Stimulated activated CD4-positive, alpha-beta T cell treated with anti-CD3 and anti-CD28 coated beads, TNF-alpha, amount 100 ng/mL, for 24 hours (primary cell): Measurements from ENCODE around the gene METTL16.

ENCODE experiments used
- DNase-seq, 3 experiments: peaks; one replicate each; pipeline ENCODE4 v3.0.0-alpha.2; 2020; ENCODE audit warnings: low read depth in 3 of 3

METTL16 gene

GRCh38 chr17:2415081-2415480, 96.6 kb downstream of the METTL16 start:
- DNase-seq: no peak

GRCh38 chr17:2414446-2415064, 97.1 kb downstream of the METTL16 start:
- DNase-seq: no peak

GRCh38 chr17:2412561-2413021, 99.1 kb downstream of the METTL16 start:
- DNase-seq: no peak

GRCh38 chr17:2410951-2411350, 100.7 kb downstream of the METTL16 start:
- DNase-seq: no peak

- DNase-seq: no peak
These were observed 104.5 kb downstream of the METTL16 start for GRCh38 chr17:2406903-2407790.

GRCh38 chr17:2406271-2406902, 105.3 kb downstream of the METTL16 start:
- no peak for DNase-seq

- no peak for DNase-seq
These were observed 106.3 kb downstream of the METTL16 start for GRCh38 chr17:2405247-2405926.

GRCh38 chr17:2403044-2403443, 108.6 kb downstream of the METTL16 start:
- DNase-seq: no peak

GRCh38 chr17:2402544-2402943, 109.1 kb downstream of the METTL16 start:
- DNase-seq: no peak

GRCh38 chr17:2401426-2402221, 110.1 kb downstream of the METTL16 start:
- DNase-seq: peak; percentile 98 to 99 (median 99)

GRCh38 chr17:2400877-2401425, 110.7 kb downstream of the METTL16 start, which contains the start of gene MNT:
MNT (minus strand) TSS chr17:2401060; CDS start chr17:2400712, 348 bp downstream.
- DNase-seq: peak; percentile 80 to 92 (median 89)

- DNase-seq: peak in 2 of 3 experiments; percentile 31 to 64
These were observed 111.2 kb downstream of the METTL16 start for GRCh38 chr17:2400474-2400866.

- peak; percentile 85 to 94 (median 89) for DNase-seq
These were observed 111.9 kb downstream of the METTL16 start for GRCh38 chr17:2399572-2400473.

GRCh38 chr17:2398655-2399571, 112.8 kb downstream of the METTL16 start:
- peak; percentile 20 to 55 (median 34) for DNase-seq

- DNase-seq: no peak
These were observed 113.5 kb downstream of the METTL16 start for GRCh38 chr17:2398182-2398581.

GRCh38 chr17:2397247-2398171, 114.2 kb downstream of the METTL16 start:
- no peak for DNase-seq

GRCh38 chr17:2396568-2397246, 115.0 kb downstream of the METTL16 start:
- peak in 1 of 3 experiments; percentile 72 for DNase-seq
